ENCODE data around the gene RUSC1.
A peak's percentile ranks its signal among the peaks of the same experiment; 100 is the strongest.

Gene RUSC1

GRCh38 chr1:155322953-155323728, 2.4 kb downstream of the RUSC1 start:
- peak; percentile 83 for TF ChIP-seq CTCF (IDR thresholded peaks at IDR 0.05; ENCODE audit: low read depth, low read length, missing control alignments)
- H3K4me3 ChIP-seq (ENCODE audit: low read depth, low read length): peak overlapping the region; percentile 82
- peak overlapping the region; percentile 50 for H3K27ac ChIP-seq

GRCh38 chr1:155323729-155324036, 3.0 kb downstream of the RUSC1 start:
- in situ Hi-C loops (cut with HindIII; ENCODE audit: low pct_ligation_motif_present, low sequenced_read_pairs): no loop called here
- H3K36me3 ChIP-seq (replicated peaks): peaks cover 21% of the 10 kb centered on the region

More at GRCh38 chr1:155322953-155323728, 2.4 kb downstream of the RUSC1 start:
- Histone ChIP-seq H3K36me3 (replicated peaks) (peaks cover 23% of the 10 kb centered on the region), H3K27me3 (replicated peaks) (no peaks in the 10 kb centered on the region)
- in situ Hi-C loops (cut with HindIII; ENCODE audit: low pct_ligation_motif_present, low sequenced_read_pairs): no loop called here
- DNase-seq: peak; percentile 82

GRCh38 chr1:155324037-155324716, 3.5 kb downstream of the RUSC1 start:
- DNase-seq: peak; percentile 92
- Histone ChIP-seq H3K27me3 (replicated peaks) (no peaks in the 10 kb centered on the region), H3K4me3 (ENCODE audit: low read depth, low read length) (peak overlapping the region; percentile 82), H3K36me3 (replicated peaks) (peaks cover 21% of the 10 kb centered on the region), H3K27ac (peak overlapping the region; percentile 50)
- in situ Hi-C loops (cut with HindIII; ENCODE audit: low pct_ligation_motif_present, low sequenced_read_pairs): no loop called here
- TF ChIP-seq CTCF (IDR thresholded peaks at IDR 0.05; ENCODE audit: low read depth, low read length, missing control alignments): no peak

More at GRCh38 chr1:155323729-155324036, 3.0 kb downstream of the RUSC1 start:
- no peak for TF ChIP-seq CTCF (IDR thresholded peaks at IDR 0.05; ENCODE audit: low read depth, low read length, missing control alignments)
- DNase-seq: peak; percentile 85
- peak overlapping the region; percentile 82 for H3K4me3 ChIP-seq (ENCODE audit: low read depth, low read length)
- H3K27ac ChIP-seq: peak overlapping the region; percentile 50
- H3K27me3 ChIP-seq (replicated peaks): no peaks in the 10 kb centered on the region

GRCh38 chr1:155324717-155325602, 4.3 kb downstream of the RUSC1 start:
- TF ChIP-seq CTCF (IDR thresholded peaks at IDR 0.05; ENCODE audit: low read depth, low read length, missing control alignments): peak; percentile 72
- no peaks in the 10 kb centered on the region for H3K27me3 ChIP-seq (replicated peaks)
- H3K36me3 ChIP-seq (replicated peaks): peaks cover 19% of the 10 kb centered on the region
- peak overlapping the region; percentile 82 for H3K4me3 ChIP-seq (ENCODE audit: low read depth, low read length)
- peak; percentile 36 for DNase-seq
- peak overlapping the region; percentile 16 for H3K27ac ChIP-seq
- in situ Hi-C loops (cut with HindIII; ENCODE audit: low pct_ligation_motif_present, low sequenced_read_pairs): loop anchor here (25.0 kb wide), 1 partner anchor 187 kb away; no protein-coding TSS in a partner anchor

DNA sequence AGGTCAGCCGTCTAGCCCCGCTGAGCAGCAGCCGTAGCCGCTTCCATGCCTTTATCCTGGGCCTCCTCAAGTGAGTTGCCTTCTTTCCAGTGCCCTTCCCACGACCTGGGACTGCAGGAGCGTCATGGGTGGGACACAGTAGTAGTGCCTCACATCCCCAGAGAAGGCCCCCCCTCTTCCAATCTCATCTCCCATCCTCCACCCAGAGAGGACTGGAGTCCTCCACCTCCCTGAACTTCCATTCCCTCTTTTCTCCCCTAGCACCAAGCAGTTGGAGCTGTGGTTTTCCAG, 4.9 kb downstream of the RUSC1 start:
- no peak for DNase-seq
- Histone ChIP-seq H3K36me3 (replicated peaks) (peaks cover 25% of the 10 kb centered on the region), H3K27me3 (replicated peaks) (no peaks in the 10 kb centered on the region), H3K27ac (no peak overlapping the region), H3K4me3 (ENCODE audit: low read depth, low read length) (peak overlapping the region; percentile 82)
- TF ChIP-seq CTCF (IDR thresholded peaks at IDR 0.05; ENCODE audit: low read depth, low read length, missing control alignments): no peak
- in situ Hi-C loops (cut with HindIII; ENCODE audit: low pct_ligation_motif_present, low sequenced_read_pairs): loop anchor here (25.0 kb wide), 1 partner anchor 187 kb away; no protein-coding TSS in a partner anchor
